Lower leg skin (tissue), 3 donors: ENCODE measurements around the gene SPG11.

Source experiments
- CTCF ChIP-seq, 3 donors: fragments of 450-650 bp; IDR thresholded peaks; one replicate each; pipeline ENCODE4 v1.5.1; 2016; ENCODE audit warnings: antibody characterized with exemption in 3 of 3, mild to moderate bottlenecking in 3 of 3, moderate library complexity in 2 of 3
- POLR2A ChIP-seq, 2 donors: fragments of 450-650 bp; IDR thresholded peaks; one replicate each; pipeline ENCODE4 v1.6.1; 2016 to 2017; ENCODE audit warnings: antibody characterized with exemption in 2 of 2, mild to moderate bottlenecking in 1 of 2, moderate library complexity in 1 of 2

GRCh38 chr15:44535523-44536301, 127.8 kb downstream of the SPG11 start:
- TF ChIP-seq POLR2A (IDR thresholded peaks at IDR 0.05) (no peak), CTCF (IDR thresholded peaks at IDR 0.05) (no peak)
